PC-9 (cell line): ENCODE measurements around the gene GLRX.

Experiments used
- CTCF ChIP-seq: fragments of 200-600 bp; sonication (generic); conservative IDR thresholded peaks from 2 replicates; pipeline ENCODE4 v1.6.1; 2017; ENCODE audit warnings: mixed run types, antibody characterized with exemption, mild to moderate bottlenecking, moderate library complexity
- EZH2 ChIP-seq: fragments of 200-600 bp; sonication (generic); IDR thresholded peaks from 2 replicates; pipeline ENCODE4 v1.8.0; 2017; ENCODE audit warnings: antibody characterized with exemption, low read depth

GRCh38 chr5:95835682-95836385 lies 13.3 kb upstream of the GLRX start:
- TF ChIP-seq CTCF (no peak), EZH2 (no peak)
